Lung (tissue), 12 donors: Measurements from ENCODE around the gene CD44. TPM values are rescaled to one million over a fixed set of nuclear protein-coding genes. Genes with fewer than 3 reads are reported as not detected.
A peak's percentile ranks its signal among the peaks of the same experiment; 100 is the strongest.

ENCODE experiments used
- ATAC-seq: fragments of 200-7000 bp; cut with Tn5 transposase; one replicate; pipeline ENCODE4 v1.9.1; 2020; ENCODE audit warnings: moderate number of reproducible peaks; ENCODE audit not compliant: insufficient read depth, low FRiP score
- DNase-seq, 3 donors: peaks; one replicate each; pipeline ENCODE4 v3.0.0-alpha.2; 2013 to 2017
- H3K27ac ChIP-seq, 2 donors: one replicate each; pipeline ENCODE4 v1.5.1; 2013; ENCODE audit warnings: mild to moderate bottlenecking in 2 of 2, moderate library complexity in 2 of 2, control low read depth in 1 of 2, inconsistent platforms in 1 of 2, low read depth in 1 of 2, low read length in 1 of 2
- H3K27me3 ChIP-seq, 3 donors: one replicate each; pipeline ENCODE4 v1.5.1; 2013; ENCODE audit warnings: low read length in 2 of 3; ENCODE audit not compliant: control insufficient read depth in 3 of 3, insufficient read depth in 3 of 3
- H3K36me3 ChIP-seq, 4 donors: one replicate each; pipeline ENCODE4 v1.5.1; 2013; ENCODE audit warnings: low read length in 4 of 4, mild to moderate bottlenecking in 1 of 4, moderate library complexity in 1 of 4; ENCODE audit not compliant: control insufficient read depth in 4 of 4, insufficient read depth in 4 of 4
- H3K4me1 ChIP-seq, 5 donors: one replicate each; pipeline ENCODE4 v1.5.1; 2013; ENCODE audit warnings: low read length in 5 of 5, mild to moderate bottlenecking in 2 of 5, moderate library complexity in 1 of 5; ENCODE audit not compliant: control insufficient read depth in 5 of 5, insufficient read depth in 5 of 5
- H3K4me3 ChIP-seq: one replicate; pipeline ENCODE4 v1.5.1; 2013; ENCODE audit warnings: mild to moderate bottlenecking, control low read depth, moderate library complexity
- H3K9ac ChIP-seq, 2 donors: one replicate each; pipeline ENCODE4 v1.5.1; 2013; ENCODE audit warnings: low read length in 2 of 2, control low read depth in 1 of 2; ENCODE audit not compliant: insufficient read depth in 1 of 2
- H3K9me3 ChIP-seq, 4 donors: one replicate each; pipeline ENCODE4 v1.5.1; 2013; ENCODE audit warnings: low read length in 3 of 4, mild to moderate bottlenecking in 1 of 4, moderate library complexity in 1 of 4; ENCODE audit not compliant: control insufficient read depth in 4 of 4, insufficient read depth in 3 of 4
- CTCF ChIP-seq: IDR thresholded peaks from 2 replicates; pipeline ENCODE4 v1.5.1; 2012; ENCODE audit warnings: mild to moderate bottlenecking; ENCODE audit errors: control extremely low read depth, extremely low read depth
- WGBS, 2 donors: extraction: QIAGEN DNeasy Blood & Tissue Kit; methylation state at CpG; one replicate each; pipeline ENCODE4 v1.1.7; 2013; 5-methylcytosine and 5-hydroxymethylcytosine counted together
- polyA plus RNA-seq, 2 donors: library from polyadenylated mRNA; stranded (reverse); fragments of 200-250 nt; gene quantifications; one replicate each; pipeline ENCODE4 v1.2.1, GENCODE V29; 2013
- total RNA-seq, 2 donors: library from RNA; depleted of rRNA in 1 of 2; stranded (reverse); fragments of >200 nt in 1 of 2; gene quantifications; one replicate each; pipeline ENCODE4 v1.2.1, GENCODE V29; 2014 to 2021
- donor health status: control.
- donor health status: control.
- donor health status: Bipolar disorder and iron deficiency.
- donor health status: healthy.
- donor health status: DM: yes; HTN: yes; CAD: no.

CD44 gene
- total and polyA plus RNA-seq, 4 donors: 115 to 636 (median 544) TPM

- TF ChIP-seq CTCF: no peak
- WGBS, 2 donors: 74 to 80% methylated on average over 1 of the region's 1 CpG
- ATAC-seq (no peak), DNase-seq (no peak)
- no peak overlapping the region for H3K27ac ChIP-seq
- peaks cover 0 to 4% (median 0%) of the 10 kb centered on the region in 5 donors for H3K4me1 ChIP-seq
- no peaks in the 10 kb centered on the region for H3K9me3 ChIP-seq
- no peaks in the 10 kb centered on the region for H3K27me3 ChIP-seq
- no peak overlapping the region for H3K9ac ChIP-seq
- H3K36me3 ChIP-seq: no peaks in the 10 kb centered on the region
- no peak overlapping the region for H3K4me3 ChIP-seq
These were observed 7.9 kb upstream of the CD44 start for GRCh38 chr11:35131094-35131493.

- ATAC-seq (no peak), DNase-seq (peak; percentile 30 to 69 (median 66))
- WGBS, 2 donors: 81 to 86% methylated on average over 4 of the region's 4 CpGs
- Histone ChIP-seq H3K27ac (no peak overlapping the region), H3K27me3 (no peaks in the 10 kb centered on the region), H3K36me3 (no peaks in the 10 kb centered on the region), H3K9me3 (no peaks in the 10 kb centered on the region), H3K4me1 (peaks cover 0 to 4% (median 0%) of the 10 kb centered on the region in 5 donors), H3K9ac (no peak overlapping the region), H3K4me3 (no peak overlapping the region)
- TF ChIP-seq CTCF: no peak
These were observed 7.1 kb upstream of the CD44 start for GRCh38 chr11:35131886-35132285.

GRCh38 chr11:35133656-35134055 lies 5.3 kb upstream of the CD44 start:
- DNase-seq: no peak
- peaks cover 0 to 3% (median 0%) of the 10 kb centered on the region in 3 donors for H3K27me3 ChIP-seq
- no peak for ATAC-seq
- H3K9ac ChIP-seq: no peak overlapping the region
- peaks cover 0 to 8% (median 0%) of the 10 kb centered on the region in 5 donors for H3K4me1 ChIP-seq
- no peaks in the 10 kb centered on the region for H3K36me3 ChIP-seq
- WGBS, 2 donors: 100% methylated on average over 1 of the region's 1 CpG
- H3K4me3 ChIP-seq: no peak overlapping the region
- no peak for TF ChIP-seq CTCF
- H3K27ac ChIP-seq: no peak overlapping the region
- H3K9me3 ChIP-seq: no peaks in the 10 kb centered on the region

- no peak for DNase-seq
- 77 to 84% methylated on average over 4 of the region's 4 CpGs for WGBS, 2 donors
- H3K9me3 ChIP-seq: no peaks in the 10 kb centered on the region
- no peak overlapping the region for H3K4me3 ChIP-seq
- H3K4me1 ChIP-seq: peaks cover 0 to 8% (median 0%) of the 10 kb centered on the region in 5 donors
- ATAC-seq: no peak
- H3K36me3 ChIP-seq: no peaks in the 10 kb centered on the region
- H3K9ac ChIP-seq: no peak overlapping the region
- TF ChIP-seq CTCF: no peak
- H3K27ac ChIP-seq: no peak overlapping the region
- peaks cover 0 to 3% (median 0%) of the 10 kb centered on the region in 3 donors for H3K27me3 ChIP-seq
These were observed 4.4 kb upstream of the CD44 start for GRCh38 chr11:35134403-35135148.
